Measurements from ENCODE around the gene ZNF597.
"Not testable (repeated sequence)": the region's sequence is repeated elsewhere in the genome, so short reads cannot be mapped to it uniquely, and the experiment has no call there.

ZNF597 gene

DNA sequence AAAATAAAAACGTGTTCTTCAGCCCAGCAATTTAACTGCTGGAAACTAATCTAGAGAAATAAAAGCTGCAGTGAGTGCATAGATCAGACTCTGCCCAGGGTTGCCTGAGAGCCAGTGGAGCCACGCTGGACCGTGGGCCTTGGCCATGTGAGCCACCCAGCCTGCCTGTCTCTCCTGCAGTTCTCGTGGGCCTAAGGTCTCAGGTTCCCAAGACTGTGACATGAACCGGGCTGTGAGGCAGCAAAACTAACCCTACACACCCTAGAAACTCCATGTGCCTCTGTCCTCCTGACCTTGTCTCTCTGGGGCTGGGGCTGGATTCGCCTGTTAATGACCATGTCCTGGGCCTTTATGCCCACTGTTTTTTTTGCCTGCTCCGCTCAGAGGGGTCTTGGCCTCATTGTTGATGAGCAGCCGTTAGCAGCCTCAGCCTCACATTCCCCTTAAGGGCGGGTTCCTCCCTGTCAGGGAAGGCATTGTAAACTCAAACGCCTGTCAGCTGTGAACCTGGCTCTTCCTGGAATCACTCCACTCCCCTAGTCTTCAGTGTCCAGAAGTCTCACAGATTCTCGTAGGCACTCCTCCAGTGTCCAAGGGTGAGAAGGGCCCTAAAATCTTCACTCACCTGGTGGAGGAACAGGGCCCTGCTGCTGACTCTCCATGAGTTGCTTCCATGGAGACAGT is 35.1 kb upstream of the ZNF597 start:
- H3K4me3 ChIP-seq (ENCODE audit: low read depth in 1 of 2, low read length in 1 of 2), result no peak overlapping the region
- no peaks in the 10 kb centered on the region for H3K4me1 ChIP-seq (ENCODE audit: control insufficient read depth in 1 of 2, insufficient read depth in 1 of 2, low read depth in 1 of 2, low read length in 1 of 2)
- H3K36me3 ChIP-seq, result peaks cover 62% of the 10 kb centered on the region
- H3K27me3 ChIP-seq, result no peaks in the 10 kb centered on the region
- H3K9me3 ChIP-seq, result no peaks in the 10 kb centered on the region
- TF ChIP-seq, protein P1, sequence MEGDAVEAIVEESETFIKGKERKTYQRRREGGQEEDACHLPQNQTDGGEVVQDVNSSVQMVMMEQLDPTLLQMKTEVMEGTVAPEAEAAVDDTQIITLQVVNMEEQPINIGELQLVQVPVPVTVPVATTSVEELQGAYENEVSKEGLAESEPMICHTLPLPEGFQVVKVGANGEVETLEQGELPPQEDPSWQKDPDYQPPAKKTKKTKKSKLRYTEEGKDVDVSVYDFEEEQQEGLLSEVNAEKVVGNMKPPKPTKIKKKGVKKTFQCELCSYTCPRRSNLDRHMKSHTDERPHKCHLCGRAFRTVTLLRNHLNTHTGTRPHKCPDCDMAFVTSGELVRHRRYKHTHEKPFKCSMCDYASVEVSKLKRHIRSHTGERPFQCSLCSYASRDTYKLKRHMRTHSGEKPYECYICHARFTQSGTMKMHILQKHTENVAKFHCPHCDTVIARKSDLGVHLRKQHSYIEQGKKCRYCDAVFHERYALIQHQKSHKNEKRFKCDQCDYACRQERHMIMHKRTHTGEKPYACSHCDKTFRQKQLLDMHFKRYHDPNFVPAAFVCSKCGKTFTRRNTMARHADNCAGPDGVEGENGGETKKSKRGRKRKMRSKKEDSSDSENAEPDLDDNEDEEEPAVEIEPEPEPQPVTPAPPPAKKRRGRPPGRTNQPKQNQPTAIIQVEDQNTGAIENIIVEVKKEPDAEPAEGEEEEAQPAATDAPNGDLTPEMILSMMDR (IDR thresholded peaks at IDR 0.05), result no peak
- no peak overlapping the region for H3K27ac ChIP-seq

DNA sequence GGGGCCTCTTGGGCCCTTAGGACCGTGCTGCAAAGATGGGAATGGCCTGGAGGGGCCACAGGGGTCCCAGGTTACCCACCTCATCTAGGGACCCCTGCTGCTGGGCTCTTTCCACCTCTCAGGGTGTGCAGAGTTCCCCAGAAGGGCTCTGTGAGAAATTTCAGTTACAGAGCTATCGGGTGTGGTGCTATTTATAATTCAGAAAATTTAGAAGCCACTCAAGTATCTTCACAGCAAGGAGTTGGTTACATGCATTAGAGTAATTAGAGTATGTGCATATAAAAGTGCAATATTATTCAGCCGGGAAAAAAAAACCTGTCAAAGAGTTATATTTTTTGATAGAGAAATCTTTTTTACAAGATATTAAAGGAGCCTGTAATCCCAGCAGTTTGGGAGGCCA is 33.1 kb upstream of the ZNF597 start:
- H3K36me3 ChIP-seq, result peaks cover 54% of the 10 kb centered on the region
- TF ChIP-seq, protein P1 (IDR thresholded peaks at IDR 0.05), result no peak

DNA sequence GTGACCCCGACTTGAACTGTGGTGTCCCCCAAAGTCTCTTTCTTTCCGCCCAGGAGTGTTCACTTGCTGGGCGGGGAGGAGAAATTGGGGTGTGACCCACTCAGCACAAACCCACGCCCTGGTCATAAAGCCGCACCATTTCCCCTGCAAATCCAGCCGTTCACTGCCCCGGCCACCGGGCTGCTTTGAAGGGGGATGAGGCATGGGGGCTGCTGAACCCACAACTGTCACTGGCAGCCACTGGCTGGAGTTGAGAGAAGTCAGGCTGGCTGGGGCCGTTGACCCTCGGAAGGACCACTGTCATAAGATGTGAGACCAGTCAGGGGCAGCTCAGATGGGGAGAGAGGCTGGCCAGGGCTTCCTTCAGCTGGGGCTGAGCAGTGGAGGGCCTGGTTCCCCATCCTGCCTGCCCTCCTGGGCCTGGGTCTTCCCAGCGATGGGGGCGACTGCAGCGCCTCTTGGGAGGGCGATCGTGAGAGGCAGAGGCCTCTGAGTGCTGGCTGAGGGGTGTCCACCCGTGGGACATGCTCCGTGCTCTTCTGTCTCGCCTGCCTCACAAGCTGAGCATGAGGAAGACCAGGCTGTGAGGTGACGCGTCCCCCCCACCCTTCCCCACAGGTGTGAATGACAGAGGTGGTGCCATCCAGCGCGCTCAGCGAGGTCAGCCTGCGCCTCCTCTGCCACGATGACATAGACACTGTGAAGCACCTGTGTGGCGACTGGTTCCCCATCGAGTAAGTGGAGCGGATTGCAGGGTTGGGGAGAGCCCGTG is 32.5 kb upstream of the ZNF597 start:
- H3K27ac ChIP-seq, result no peak overlapping the region
- no peaks in the 10 kb centered on the region for H3K4me1 ChIP-seq (ENCODE audit: control insufficient read depth in 1 of 2, insufficient read depth in 1 of 2, low read depth in 1 of 2, low read length in 1 of 2)
- H3K36me3 ChIP-seq, result peaks cover 48% of the 10 kb centered on the region
- H3K9me3 ChIP-seq, result no peaks in the 10 kb centered on the region
- TF ChIP-seq, protein P1 (IDR thresholded peaks at IDR 0.05), result no peak
- no peaks in the 10 kb centered on the region for H3K27me3 ChIP-seq
- H3K4me3 ChIP-seq (ENCODE audit: low read depth in 1 of 2, low read length in 1 of 2), result no peak overlapping the region

More for the DNA sequence above, 33.1 kb upstream of the ZNF597 start:
- no peak overlapping the region for H3K27ac ChIP-seq
- no peaks in the 10 kb centered on the region for H3K4me1 ChIP-seq (ENCODE audit: control insufficient read depth in 1 of 2, insufficient read depth in 1 of 2, low read depth in 1 of 2, low read length in 1 of 2)
- no peaks in the 10 kb centered on the region for H3K9me3 ChIP-seq
- H3K4me3 ChIP-seq (ENCODE audit: low read depth in 1 of 2, low read length in 1 of 2), result no peak overlapping the region
- no peaks in the 10 kb centered on the region for H3K27me3 ChIP-seq

DNA sequence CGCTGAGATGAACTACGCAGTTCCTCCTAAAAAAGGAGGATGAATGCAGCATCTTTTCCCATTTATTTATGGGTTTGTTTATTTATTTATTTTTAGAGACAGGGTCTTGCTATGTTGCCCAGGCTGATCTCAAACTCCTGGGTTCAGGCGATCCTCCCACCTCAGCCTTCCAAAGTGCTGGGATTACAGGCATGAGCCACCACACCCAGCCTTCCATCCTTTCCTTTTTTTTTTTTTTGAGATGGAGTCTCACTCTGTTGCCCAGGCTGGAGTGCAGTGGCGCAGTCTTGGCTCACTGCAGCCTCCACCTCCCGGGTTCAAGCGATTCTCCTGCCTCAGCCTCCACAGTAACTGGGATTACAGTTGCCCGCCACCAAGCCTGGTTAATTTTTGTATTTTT is 31.6 kb upstream of the ZNF597 start:
- not testable (repeated sequence) for H3K27me3 ChIP-seq; H3K4me1 ChIP-seq (ENCODE audit: control insufficient read depth in 1 of 2, insufficient read depth in 1 of 2, low read depth in 1 of 2, low read length in 1 of 2); H3K27ac ChIP-seq; H3K9me3 ChIP-seq; H3K4me3 ChIP-seq (ENCODE audit: low read depth in 1 of 2, low read length in 1 of 2)
- H3K36me3 ChIP-seq, result peaks cover 46% of the 10 kb centered on the region

DNA sequence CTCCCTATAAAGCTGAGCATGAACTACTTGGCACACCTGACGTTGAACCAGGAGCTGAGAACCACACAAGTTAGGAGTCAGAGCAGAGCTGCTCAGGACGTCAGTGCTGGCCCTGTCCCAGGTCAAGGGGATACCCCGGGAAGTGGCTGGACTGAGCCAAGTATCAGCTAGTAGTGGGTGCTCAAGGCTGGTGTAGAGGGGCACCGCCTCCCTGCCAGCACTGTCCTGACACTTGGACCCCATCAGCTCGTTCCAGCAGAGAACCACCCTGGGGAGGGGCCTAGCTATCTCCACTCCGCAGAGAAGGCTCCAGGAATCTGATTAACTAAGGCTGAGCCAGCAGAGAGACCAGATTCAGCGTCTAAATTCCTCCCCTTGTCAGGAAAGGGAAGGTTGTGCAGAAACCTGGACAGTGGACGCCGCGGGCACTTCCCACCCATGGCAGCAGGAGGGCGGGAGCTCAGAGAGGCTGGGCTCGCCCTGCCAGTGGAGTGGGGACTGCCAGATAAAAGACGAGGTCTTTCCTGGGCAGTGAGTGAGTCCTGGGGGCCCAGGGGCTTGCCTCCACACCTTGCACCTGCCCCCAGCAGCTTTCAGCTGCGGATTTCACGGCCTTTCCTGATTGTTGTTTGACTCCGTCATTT is 31.0 kb upstream of the ZNF597 start:
- H3K27me3 ChIP-seq, result no peaks in the 10 kb centered on the region
- H3K4me3 ChIP-seq (ENCODE audit: low read depth in 1 of 2, low read length in 1 of 2), result no peak overlapping the region
- TF ChIP-seq, protein P1 (IDR thresholded peaks at IDR 0.05), result no peak
- no peaks in the 10 kb centered on the region for H3K4me1 ChIP-seq (ENCODE audit: control insufficient read depth in 1 of 2, insufficient read depth in 1 of 2, low read depth in 1 of 2, low read length in 1 of 2)
- H3K36me3 ChIP-seq, result peaks cover 45% of the 10 kb centered on the region
- no peaks in the 10 kb centered on the region for H3K9me3 ChIP-seq
- no peak overlapping the region for H3K27ac ChIP-seq

DNA sequence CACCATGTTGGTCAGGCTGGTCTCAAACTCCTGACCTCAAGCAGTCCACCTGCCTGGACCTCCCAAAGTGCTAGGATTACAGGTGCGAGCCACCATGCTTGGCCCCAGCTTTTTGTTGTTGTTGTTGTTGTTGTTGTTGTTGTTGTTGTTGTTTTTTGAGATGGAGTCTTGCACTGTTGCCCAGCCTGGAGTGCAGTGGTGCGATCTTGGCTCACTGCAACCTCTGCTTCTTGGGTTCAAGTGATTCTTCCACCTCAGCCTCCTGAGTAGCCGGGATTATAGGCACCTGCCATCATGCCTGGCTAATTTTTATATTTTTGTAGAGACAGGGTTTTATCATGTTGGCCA is 30.3 kb upstream of the ZNF597 start:
- H3K9me3 ChIP-seq; H3K4me3 ChIP-seq (ENCODE audit: low read depth in 1 of 2, low read length in 1 of 2); H3K4me1 ChIP-seq (ENCODE audit: control insufficient read depth in 1 of 2, insufficient read depth in 1 of 2, low read depth in 1 of 2, low read length in 1 of 2); H3K27me3 ChIP-seq; H3K27ac ChIP-seq: not testable (repeated sequence)
- peaks cover 38% of the 10 kb centered on the region for H3K36me3 ChIP-seq

Measured in neutrophil (primary cell).